RPMI7951 (cell line): ENCODE measurements around the gene PRKRIP1. TPM values are rescaled to one million over a fixed set of nuclear protein-coding genes. Genes with fewer than 3 reads are reported as not detected.
"Not testable (repeated sequence)": the region's sequence is repeated elsewhere in the genome, so short reads cannot be mapped to it uniquely, and the experiment has no call there.

Experiments used
- DNase-seq: peaks from one replicate; pipeline ENCODE4 v3.0.0-alpha.2; 2012; ENCODE audit warnings: low read depth
- total RNA-seq: library from RNA; depleted of rRNA; stranded (reverse); fragments of >200 nt; shearing (Covaris generic); gene quantifications from 2 replicates; pipeline ENCODE4 v1.2.3, GENCODE V29; 2014; rRNA removed

PRKRIP1 gene, protein sequence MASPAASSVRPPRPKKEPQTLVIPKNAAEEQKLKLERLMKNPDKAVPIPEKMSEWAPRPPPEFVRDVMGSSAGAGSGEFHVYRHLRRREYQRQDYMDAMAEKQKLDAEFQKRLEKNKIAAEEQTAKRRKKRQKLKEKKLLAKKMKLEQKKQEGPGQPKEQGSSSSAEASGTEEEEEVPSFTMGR
- total RNA-seq, result 13.3 and 13.4 TPM in 2 replicates

DNA sequence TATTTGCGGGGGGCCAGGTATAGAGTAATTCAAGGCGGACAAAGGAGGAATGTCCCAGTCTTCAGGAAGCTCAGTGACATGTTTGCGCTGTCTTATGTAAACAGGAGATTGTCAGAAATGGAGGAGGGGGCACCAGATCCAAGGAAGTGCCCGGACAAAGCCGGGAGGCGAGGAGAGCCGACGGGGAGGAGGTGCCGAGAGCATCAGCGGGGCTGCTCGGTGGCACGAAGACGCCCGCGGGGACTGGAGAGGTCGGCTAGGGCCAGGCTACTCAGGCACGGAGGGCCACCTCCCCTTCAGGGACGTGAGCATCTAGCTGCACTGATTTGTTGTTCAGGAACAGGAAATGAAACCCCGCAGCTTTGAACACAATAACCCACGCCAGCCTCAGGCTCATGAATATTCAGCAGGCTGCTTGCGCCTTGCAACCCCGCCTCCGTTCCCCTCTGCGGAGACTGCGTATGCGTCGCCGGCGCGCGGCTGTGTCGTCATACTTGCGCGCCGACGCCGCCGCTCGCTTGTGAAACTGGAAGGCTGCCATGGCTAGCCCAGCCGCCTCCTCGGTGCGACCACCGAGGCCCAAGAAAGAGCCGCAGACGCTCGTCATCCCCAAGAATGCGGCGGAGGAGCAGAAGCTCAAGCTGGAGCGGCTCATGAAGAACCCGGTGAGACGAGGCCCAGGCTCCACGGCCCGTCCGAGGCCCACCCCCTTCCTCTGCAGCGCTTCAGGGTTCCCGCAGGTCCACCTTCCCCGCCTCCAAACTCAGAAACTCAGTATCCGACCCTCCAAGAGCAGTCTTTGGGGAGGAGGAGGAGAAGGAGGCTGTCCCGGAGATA lies at the start of gene PRKRIP1:
Gene PRKRIP1, plus strand, starts transcription at position 491 of the 837 bp plus-strand sequence. Its CDS starts 49 bp downstream, at position 540.
- peak; percentile 96 for DNase-seq

DNA sequence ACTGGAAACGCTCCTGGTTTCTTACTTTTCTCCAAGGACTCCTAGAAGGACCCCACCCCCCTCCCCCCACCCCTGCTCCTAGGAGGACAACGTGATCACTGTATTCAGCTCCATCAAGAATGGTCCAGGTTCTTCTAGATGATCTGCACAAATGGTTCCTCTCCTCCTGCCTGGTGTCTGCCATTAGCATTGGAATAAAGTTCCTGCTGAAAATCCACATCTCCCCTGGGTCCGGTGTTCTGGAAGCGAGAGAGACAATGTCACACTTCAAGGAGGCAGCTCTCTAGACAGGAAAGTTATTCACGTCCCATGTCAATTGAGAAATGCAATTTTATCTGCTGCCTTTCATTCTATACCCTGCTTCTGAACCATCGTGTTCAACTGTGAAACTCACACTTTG lies 49.2 kb upstream of the PRKRIP1 start:
- DNase-seq, result not testable (repeated sequence)

DNA sequence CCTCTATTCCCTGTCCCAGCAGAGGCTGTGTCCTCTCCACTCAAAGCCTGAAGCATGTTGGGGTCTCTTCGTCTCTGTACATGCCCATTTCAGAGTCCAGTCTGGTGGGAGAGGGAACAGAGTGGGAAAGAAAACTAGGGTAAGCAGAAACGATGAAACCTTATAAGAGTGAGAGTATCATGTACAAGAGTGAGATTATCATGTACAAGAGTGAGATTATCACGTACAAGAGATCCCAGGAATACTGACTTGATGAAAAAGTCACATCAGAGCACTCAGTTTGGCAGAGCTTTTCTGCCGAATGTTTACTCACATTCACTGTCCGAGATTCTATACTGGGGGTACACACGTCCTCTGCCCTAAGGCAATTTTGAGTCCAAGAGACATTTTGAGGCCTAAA lies 39.8 kb upstream of the PRKRIP1 start, which contains the start of gene SPDYE6:
Gene SPDYE6, minus strand, starts transcription at position 101 of the 400 bp plus-strand sequence. CDS start 421 bp downstream, outside the sequence.
- DNase-seq, result not testable (repeated sequence)

DNA sequence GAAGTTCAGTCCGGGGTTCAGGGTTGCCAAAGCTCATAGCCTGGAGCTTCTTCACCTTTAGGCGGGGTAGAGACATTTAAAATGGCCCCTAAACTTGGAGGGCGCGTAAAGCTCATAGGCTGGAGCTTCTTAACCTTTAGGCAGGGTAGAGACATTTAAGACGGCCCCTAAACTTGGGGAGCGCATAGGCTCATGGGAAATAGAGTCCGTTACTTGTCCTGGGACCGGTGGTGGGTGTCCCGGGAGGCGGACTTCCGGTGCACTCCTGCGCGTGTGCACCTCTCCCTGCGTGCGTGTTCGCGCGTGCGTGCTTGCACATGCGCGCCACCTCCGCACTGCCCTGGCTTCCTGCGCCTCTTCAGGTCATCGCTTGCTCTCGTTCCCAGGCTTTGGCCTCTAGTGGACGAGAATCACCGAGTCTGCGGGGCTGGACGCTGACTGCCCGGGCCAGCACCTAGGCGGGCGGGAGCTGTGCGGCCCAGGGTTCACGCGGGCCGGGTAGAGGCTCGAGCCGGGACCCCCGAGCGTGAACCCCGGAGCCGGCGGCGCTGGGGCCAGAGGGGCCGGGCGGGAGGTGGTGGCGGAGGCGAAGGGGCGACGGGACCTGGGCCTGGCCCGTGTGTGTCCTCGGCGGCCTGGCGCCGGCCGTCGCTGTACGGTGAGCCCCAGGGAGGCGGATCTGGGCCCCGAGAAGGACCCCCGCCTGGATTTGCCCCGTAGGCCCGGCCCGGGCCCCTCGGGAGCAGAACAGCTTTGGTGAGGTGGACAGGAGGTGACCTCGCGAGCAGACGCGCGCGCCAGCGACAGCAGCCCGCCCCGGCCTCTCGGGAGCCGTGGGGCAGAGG lies 32.4 kb upstream of the PRKRIP1 start:
- DNase-seq, result peak; percentile 100

DNA sequence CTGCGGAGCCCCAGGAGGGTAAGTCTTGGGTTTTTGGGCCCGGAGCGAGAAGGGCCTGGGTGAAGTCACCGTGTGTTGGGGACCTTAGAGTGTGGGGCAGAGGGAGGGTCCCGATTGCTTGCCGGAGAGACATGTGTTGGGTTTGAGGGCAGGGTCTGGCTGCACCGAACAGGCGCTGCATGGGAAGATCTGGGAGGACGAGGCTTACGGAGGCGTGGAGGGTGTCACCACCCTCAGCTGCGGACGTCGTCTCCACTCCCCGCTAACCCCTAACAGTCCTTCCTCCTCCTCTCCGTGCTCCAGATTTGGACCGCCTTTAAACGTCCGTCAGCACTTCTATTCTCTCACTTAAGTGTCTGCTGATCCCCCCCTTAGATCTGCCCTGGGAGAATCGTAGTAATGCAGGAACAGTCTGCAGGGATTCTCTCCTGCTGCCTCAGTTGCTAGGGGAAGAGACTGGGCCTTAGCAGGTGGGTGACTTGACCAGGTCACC lies 31.7 kb upstream of the PRKRIP1 start:
- not testable (repeated sequence) for DNase-seq

DNA sequence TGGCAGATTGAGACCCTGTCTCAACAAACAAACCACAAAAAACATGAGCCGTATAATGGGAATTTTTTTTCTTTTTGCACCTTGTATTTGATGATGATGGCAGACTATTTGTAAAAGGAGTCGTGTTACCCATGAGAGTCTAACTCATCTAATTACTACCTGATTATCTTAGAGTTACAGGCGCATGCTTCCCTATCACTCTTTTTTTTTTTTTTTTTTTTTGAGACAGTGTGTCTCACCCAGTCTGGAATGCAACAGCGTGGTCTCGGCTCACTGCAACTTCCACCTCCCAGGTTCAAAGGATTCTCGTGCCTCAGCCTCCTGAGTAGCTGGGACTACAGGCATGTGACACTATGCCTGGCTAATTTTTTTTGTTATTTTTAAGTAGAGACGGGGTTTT lies 30.8 kb upstream of the PRKRIP1 start:
- not testable (repeated sequence) for DNase-seq

DNA sequence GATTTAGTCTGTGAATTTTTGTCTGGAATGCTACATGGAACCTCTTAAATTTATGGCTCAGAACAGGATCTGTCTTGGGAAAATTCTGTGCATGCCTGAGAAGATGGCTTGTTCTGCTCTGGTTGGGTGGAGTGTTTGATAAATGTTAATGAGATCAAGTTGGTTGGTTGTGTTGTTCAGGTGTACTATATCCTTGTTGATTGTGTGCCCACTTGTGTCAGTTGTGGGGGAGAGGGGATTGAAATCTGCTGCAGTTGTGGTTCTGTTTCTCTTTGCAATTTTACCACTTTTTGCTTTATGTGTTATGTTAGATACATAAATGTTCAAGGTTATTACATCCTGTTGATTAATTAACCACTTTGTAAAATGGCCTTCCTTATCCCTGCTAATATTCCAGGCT lies 26.1 kb upstream of the PRKRIP1 start:
- not testable (repeated sequence) for DNase-seq

DNA sequence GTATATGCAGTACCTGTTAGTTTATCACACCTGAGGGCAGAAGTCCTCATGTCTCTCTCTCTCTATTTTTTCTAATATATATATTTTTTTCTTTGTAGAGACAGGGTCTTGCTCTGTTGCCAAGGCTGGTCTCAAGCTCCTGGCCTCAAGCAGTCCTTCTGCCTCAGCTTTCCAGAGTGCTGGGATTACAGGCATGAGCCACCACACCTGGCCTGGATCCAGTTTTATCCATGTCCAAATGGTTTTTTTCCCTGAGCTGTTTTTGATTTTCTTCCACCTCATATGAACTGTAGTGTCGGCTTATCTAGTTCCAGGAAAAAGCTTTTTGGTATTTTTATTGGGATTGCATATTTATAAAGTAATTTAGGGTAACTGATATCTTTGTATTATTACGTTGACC lies 23.4 kb upstream of the PRKRIP1 start:
- DNase-seq, result not testable (repeated sequence)

DNA sequence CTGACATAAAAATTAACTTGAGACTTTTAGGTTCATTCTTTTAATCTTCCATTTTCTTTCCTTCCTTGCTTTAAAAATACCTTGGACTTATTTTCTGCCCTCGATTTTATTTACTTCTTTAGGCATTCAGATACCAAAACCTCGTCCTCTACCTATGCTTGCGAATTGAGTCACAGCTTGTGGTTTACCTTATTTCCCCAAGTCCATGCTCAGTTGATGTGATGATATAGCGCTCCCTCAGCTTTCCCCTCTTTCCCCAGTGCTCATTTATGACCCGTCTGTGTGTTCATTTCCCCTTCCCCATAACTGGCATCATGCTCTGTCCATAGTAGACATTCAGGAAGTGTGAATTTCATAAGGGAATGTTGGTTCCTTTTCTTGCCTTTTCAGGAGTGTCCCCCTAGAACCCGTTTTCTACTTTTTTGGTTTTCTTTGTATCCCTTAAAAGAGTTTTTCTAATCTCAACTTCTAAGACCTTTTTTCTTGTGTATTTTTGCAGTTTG lies 19.1 kb upstream of the PRKRIP1 start:
- no peak for DNase-seq

DNA sequence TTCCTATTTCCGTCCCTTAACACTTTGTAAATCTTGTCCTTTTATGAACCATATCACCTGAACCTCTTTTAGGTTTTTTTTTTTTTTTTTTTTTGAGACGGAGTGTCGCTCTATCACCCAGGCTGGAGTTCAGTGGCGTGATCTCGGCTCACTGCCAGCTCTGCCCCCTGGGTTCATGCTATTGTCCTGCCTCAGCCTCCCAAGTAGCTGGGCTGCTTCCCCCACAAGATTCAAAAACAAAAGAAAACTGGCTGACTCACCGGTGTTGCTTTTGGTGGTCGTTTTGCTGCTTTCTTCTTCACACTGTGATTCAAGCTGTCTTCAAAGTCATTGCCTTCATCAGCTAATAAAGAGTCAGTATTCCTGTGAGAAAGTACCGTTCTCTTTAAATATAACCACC lies 15.3 kb upstream of the PRKRIP1 start:
- DNase-seq, result not testable (repeated sequence)

DNA sequence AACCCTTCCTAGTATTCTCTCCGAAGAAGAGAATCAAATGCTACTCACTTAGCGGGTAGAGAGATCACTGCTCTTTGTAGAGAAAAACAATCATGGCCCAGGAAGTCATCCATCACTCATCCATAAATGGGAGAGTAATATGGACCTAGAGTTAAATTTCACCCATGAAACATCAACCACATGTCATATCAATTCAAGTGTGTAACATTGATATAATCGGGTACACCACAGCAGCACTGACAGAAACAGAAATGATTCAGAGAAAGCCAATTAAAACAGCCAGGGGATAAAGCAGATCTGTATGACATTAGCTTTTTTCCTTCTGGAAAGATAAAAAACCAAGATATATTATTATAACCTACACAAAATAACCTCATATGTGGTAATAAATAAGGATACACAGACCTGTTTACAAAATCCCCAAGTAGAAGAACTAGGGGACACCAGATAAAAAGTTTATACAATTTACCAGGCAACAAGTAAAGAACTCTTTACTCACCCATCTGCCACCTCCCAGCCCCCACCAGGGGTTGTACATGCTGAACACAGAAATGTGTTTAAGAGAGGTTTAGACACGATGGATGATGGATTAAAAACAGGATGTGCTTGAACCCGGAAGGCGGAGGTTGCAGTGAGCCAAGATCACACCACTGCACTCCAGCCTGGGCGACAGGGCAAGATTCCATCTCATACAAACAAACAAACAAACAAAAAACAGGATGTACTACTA lies 14.3 kb upstream of the PRKRIP1 start:
- not testable (repeated sequence) for DNase-seq

DNA sequence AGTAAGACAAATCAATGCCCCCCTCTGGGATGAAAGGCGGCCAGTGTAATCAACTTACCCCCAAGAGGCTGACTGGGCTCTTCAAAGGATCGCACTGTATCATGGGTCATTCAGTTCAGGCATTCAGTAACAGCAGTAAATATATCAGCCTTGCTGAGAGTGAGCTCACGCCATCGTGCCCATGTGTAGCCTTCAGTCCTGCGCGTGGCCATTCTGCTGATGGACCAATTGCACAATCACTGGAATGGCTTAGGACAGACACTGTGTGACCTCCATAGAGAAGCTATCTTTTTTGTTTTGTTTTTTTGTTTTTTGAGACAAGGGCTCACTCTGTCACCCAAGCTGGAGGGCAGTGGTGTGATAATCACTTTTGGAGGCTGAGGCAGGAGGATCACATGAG lies 9.1 kb upstream of the PRKRIP1 start:
- no peak for DNase-seq

DNA sequence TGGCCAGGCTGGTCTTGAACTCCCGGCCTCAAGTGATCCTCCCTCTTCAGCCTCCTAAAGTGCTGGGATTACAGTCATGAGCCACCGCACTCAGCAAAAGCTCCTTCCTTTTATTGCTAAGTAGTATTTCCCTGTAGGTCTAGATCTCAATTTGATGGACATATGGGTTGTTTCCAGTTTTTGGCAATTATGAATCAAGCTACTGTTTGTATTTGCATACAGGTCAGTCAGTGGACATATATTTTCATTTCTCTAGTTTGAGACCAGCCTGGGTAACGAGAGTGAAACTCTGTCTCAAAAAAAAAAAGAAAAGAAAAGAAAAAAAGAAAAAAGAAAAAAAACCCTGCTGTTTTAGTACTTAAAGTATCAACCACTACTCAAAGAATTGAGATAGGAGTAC lies 6.4 kb upstream of the PRKRIP1 start:
- DNase-seq, result no peak

DNA sequence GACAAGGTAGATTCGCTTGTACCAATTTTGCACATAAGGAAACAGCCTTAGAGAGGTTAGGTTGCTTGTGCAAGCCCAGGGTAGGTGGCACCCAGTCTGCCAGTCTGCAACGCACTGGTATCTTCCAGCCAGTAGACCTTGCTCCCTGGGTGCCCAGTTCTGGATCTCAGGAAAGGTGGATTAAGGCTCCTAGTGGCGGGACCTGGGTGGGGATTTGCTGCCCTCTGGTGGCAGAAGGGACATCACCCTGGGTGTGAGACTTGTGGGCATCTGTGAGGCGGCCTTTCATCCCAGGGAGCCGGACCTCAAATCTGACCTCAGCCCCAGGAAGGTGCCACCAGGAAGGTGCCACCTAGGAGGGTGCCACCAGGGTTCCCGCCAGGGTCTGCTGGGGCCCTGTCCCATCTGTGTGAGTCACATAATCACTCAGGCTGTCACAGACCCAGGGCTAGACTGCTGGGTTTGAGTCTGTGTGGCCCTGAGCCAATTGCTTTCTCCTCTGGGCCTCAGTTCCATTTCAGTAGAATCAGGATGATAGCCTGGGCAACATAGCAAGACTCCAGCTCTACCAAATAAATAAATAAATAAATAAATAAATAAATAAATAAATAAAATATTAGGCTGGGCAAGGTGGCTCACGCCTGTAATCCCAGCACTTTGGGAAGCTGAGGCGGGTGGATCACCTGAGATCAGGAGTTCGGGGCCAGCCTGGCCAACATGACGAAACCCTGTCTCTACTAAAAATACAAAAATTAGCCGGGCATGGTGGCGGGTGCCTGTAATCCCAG lies 5.3 kb upstream of the PRKRIP1 start:
- DNase-seq, result peak; percentile 68

DNA sequence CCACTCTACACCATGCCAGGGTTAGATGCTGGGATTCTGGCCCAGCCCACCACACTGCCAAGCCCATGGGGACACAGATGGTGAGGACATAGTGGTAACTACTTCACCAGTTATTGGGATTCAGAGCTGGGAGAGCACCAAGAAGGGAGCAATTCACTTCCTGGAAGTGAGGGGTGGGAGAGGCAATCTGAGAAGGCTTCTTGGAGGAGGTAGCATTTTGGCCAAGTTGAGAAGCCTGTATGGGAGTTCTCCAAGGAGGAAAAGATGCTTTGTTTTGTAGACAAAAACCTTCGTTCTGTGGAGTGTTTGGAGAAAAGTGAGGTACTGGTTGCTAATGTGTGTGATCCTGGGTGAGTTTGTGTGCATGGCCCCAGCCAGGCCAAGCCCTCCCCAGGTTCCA lies 3.8 kb upstream of the PRKRIP1 start:
- no peak for DNase-seq

DNA sequence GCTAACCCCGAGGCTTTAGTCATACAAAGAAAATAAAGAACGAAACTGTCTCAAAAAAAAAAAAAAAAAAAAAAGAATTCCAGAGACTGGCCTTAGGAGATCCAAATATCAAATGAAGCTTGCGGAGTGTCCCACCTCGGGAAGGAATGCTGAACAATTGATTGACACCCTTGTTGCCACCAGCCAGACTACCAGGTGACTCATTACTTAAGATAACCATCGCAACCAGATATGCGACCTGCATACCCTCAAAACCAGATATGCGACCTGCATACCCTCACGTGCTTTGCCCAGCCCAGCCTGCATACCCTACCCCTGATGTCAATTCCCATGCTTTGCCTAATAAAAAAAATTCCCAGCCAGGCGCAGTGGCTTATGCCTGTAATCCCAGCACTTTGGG lies 2.7 kb upstream of the PRKRIP1 start:
- DNase-seq, result no peak

DNA sequence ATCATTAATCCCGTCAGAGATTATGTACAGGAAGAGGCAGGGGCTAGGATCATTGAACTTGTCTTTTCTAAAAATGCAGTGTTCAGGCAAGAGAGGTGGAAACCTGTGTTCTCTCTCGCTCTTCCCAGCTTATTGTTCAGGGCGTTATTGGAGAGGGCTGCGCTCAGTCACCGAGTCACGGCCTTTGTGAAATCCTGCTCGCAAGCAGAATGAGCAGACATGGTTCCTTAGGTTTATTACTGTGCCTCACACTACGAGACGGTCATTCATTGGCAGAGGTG lies 631 bp upstream of the PRKRIP1 start:
- DNase-seq, result no peak

DNA sequence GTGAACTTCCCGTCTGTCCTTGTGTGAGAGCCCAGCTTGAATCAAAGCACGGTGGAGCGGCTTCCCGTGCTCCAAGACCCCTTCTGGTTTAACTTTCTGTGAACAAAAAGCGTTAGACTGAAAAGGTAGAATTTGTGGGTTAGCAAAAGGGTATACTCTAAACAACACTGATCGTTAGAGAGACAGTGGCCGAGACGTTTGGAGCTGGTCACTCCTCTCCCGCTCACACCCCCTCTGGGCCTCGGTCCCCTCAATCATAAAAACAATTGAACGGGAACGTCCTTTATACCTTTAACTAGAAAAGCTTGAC lies 502 bp downstream of the PRKRIP1 start:
- no peak for DNase-seq

DNA sequence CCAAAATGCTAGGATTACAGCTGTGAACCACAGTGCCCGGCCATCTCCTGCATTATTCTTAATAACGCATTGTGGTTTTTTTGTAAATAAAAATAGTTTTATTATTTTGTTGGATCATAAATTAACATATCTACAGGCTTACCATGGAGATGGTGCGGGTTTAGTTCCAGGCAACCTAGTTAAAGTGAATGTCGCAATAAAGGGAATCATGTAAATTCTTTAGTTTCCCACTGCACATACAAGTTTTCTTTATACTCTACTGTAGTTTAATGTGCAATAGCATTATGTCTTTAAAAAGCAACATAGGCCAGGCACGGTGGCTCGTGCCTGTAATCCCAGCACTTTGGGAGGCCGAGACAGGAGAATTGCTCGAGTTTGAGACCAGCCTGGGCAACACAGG lies 2.4 kb downstream of the PRKRIP1 start:
- DNase-seq, result no peak

DNA sequence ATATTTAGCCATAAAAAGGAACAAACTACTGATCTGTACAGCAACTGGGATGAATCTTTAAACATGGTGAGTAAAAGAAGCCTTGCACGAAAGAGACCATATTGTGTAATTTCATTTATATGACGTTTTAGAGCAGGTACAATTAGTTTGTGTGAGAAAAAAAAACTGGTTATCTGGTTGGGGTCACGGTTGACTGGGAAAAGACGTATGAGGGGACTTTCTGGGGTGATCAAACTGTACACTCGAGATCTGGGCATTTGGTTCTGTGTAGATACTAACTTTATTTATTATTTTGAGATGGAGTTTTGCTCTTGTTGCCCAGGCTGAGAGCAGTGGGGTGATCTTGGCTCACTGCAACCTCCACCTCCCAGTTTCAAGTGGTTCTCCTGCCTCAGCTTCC lies 4.2 kb downstream of the PRKRIP1 start:
- DNase-seq, result no peak

DNA sequence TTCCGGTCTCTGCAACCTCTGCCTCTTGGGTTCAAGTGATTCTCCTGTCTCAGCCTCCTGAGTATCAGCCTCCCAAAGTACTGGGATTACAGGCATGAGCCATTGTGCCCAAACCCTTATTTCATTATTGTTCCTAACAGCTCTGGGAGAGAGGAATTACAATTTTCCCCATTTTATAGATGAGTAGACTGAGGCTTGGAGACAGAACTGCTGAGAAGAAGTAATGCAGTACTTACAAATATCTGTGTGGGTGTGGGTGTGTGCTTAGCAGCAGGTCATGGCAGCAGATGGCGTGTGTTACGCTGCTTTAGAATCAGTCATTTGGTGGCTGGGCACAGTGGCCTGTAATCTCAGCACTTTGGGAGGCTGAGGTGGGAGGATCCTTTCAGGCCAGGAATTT lies 7.4 kb downstream of the PRKRIP1 start:
- no peak for DNase-seq
